Tibial artery (tissue), 4 donors: ENCODE results near the gene HOXD10.

Experiments used
- DNase-seq, 2 donors: peaks; one replicate each; pipeline ENCODE4 v3.0.0-alpha.2; 2019
- H3K27ac ChIP-seq, 2 donors: fragments of 200-600 bp; sonication (generic) in 1 of 2; 1 replicate in 1 of 2; 2 replicates in 1 of 2; pipeline ENCODE4 v1.5.1; 2018 to 2019; ENCODE audit warnings: mild to moderate bottlenecking in 1 of 2
- H3K27me3 ChIP-seq, 2 donors: fragments of 200-600 bp; sonication (generic) in 1 of 2; one replicate each; pipeline versions ENCODE4 v1.5.1 to v1.6.0; 2016 to 2019
- H3K36me3 ChIP-seq, 3 donors: fragments of 200-600 bp; sonication (generic) in 2 of 3; one replicate each; pipeline ENCODE4 v1.5.1; 2016 to 2019; ENCODE audit warnings: mild to moderate bottlenecking in 2 of 3
- H3K4me1 ChIP-seq, 4 donors: fragments of 200-600 bp; sonication (generic) in 2 of 4; 1 replicate in 3 of 4; 2 replicates in 1 of 4; pipeline ENCODE4 v1.5.1; 2016 to 2019
- H3K4me3 ChIP-seq, 2 donors: fragments of 200-600 bp; sonication (generic) in 1 of 2; 1 replicate in 1 of 2; 2 replicates in 1 of 2; pipeline ENCODE4 v1.5.1; 2018 to 2019; ENCODE audit warnings: mild to moderate bottlenecking in 2 of 2
- H3K9me3 ChIP-seq, 3 donors: fragments of 200-600 bp; sonication (generic) in 1 of 3; one replicate each; pipeline ENCODE4 v1.5.1; 2016 to 2019
- CTCF ChIP-seq, 2 experiments: fragments of 200-600 bp in 1 of 2; fragments of 450-650 bp in 1 of 2; IDR thresholded peaks; one replicate each; pipeline ENCODE4 v1.5.1; 2017 to 2019; ENCODE audit warnings: antibody characterized with exemption in 2 of 2, mild to moderate bottlenecking in 1 of 2, moderate library complexity in 1 of 2
- intact Hi-C: fragments of 100-400 bp; cut with DNase I; formaldehyde crosslinking; loops from one replicate; pipeline ENCODE4 v1.15.0; 2023; ENCODE audit warnings: low total_unique reads

The HOXD10 gene

GRCh38 chr2:176159663-176160250, 43.2 kb downstream of the HOXD10 start:
- Histone ChIP-seq H3K4me1 (peaks cover 0 to 54% (median 37%) of the 10 kb centered on the region in 4 donors), H3K27ac (no peak overlapping the region), H3K4me3 (peak overlapping the region; percentile 28 to 41), H3K9me3 (peaks cover 0 to 7% (median 0%) of the 10 kb centered on the region in 3 donors), H3K36me3 (peaks cover 0 to 8% (median 0%) of the 10 kb centered on the region in 3 donors), H3K27me3 (peaks cover 0 to 82% of the 10 kb centered on the region in 2 donors)
- TF ChIP-seq CTCF (IDR thresholded peaks at IDR 0.05) = no peak
- intact Hi-C loops = loop anchor here (10.0 kb wide), 1 partner anchor 95 kb away; no protein-coding TSS in a partner anchor
- no peak for DNase-seq

- Histone ChIP-seq H3K27ac (no peak overlapping the region), H3K9me3 (peaks cover 0 to 7% (median 0%) of the 10 kb centered on the region in 3 donors), H3K4me1 (peaks cover 0 to 61% (median 40%) of the 10 kb centered on the region in 4 donors), H3K36me3 (peaks cover 0 to 4% (median 0%) of the 10 kb centered on the region in 3 donors), H3K27me3 (peaks cover 0 to 86% of the 10 kb centered on the region in 2 donors), H3K4me3 (peak overlapping the region; percentile 28 to 41)
- TF ChIP-seq CTCF (IDR thresholded peaks at IDR 0.05) = no peak
- intact Hi-C loops = no loop called here
- no peak for DNase-seq
Observed at GRCh38 chr2:176160251-176160985, 43.8 kb downstream of the HOXD10 start.

GRCh38 chr2:176160986-176161824, 44.6 kb downstream of the HOXD10 start:
- Histone ChIP-seq H3K27ac (no peak overlapping the region), H3K4me1 (peaks cover 0 to 62% (median 41%) of the 10 kb centered on the region in 4 donors), H3K4me3 (peak overlapping the region; percentile 28 to 41), H3K36me3 (no peaks in the 10 kb centered on the region), H3K9me3 (peaks cover 0 to 7% (median 0%) of the 10 kb centered on the region in 3 donors), H3K27me3 (peaks cover 0 to 90% of the 10 kb centered on the region in 2 donors)
- DNase-seq = no peak
- TF ChIP-seq CTCF (IDR thresholded peaks at IDR 0.05) = no peak
- intact Hi-C loops = no loop called here

- H3K4me1 ChIP-seq = peaks cover 0 to 60% (median 40%) of the 10 kb centered on the region in 4 donors
- H3K27ac ChIP-seq = no peak overlapping the region
- no peak for DNase-seq
- H3K36me3 ChIP-seq = no peaks in the 10 kb centered on the region
- TF ChIP-seq CTCF (IDR thresholded peaks at IDR 0.05) = no peak
- peaks cover 0 to 7% (median 0%) of the 10 kb centered on the region in 3 donors for H3K9me3 ChIP-seq
- intact Hi-C loops = no loop called here
- peak overlapping the region; percentile 4 to 34 for H3K4me3 ChIP-seq
- H3K27me3 ChIP-seq = peaks cover 0 to 82% of the 10 kb centered on the region in 2 donors
Observed at GRCh38 chr2:176161825-176162626, 45.4 kb downstream of the HOXD10 start.
